NCI-H69 (cell line): ENCODE results near the gene WFDC6.

ENCODE experiments used
- DNase-seq: peaks from one replicate; lab custom pipeline; 2025; lab: John Stamatoyannopoulos, UW

Gene WFDC6

DNA sequence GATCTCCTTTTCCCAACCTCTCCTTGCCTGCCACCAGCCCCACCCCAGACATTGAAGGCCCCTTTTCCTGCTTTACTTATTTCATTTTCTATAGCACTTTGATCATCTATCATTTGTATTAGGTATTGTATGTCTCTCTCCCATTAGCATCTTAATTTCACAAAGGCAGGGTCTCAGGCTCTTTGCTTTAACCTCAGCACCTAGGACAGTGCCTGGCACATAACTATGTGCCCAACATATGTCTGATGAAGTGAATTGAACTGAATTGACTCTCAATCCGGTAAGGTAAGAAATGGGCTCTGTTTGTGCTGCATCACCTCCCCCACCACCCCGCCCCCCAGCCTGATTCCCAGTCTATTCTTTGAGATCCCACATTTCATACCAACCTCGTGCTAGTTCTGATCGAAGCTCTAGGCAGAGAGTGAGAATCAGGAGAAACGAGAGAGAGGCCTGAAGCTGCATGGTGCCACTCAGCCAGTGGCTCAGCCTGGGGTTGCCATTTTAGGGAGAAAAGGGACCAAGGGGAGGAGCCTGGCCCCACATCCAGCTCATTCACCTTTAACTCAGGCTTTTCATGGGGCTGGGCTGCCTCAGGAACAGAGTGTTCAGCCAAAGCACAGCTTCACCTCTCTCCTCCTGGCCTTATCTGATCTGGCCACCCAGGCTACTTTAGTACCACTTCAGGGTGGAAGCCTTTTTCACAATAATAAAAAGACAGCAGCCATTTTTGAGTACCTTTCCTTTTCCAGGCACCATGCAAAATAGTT lies 24.0 kb downstream of the WFDC6 start, which contains the start of gene SPINT3:
Gene SPINT3 (minus strand): TSS at position 476 of the 767 bp plus-strand sequence. CDS start 14 bp downstream, at position 462.
- no peak for DNase-seq

DNA sequence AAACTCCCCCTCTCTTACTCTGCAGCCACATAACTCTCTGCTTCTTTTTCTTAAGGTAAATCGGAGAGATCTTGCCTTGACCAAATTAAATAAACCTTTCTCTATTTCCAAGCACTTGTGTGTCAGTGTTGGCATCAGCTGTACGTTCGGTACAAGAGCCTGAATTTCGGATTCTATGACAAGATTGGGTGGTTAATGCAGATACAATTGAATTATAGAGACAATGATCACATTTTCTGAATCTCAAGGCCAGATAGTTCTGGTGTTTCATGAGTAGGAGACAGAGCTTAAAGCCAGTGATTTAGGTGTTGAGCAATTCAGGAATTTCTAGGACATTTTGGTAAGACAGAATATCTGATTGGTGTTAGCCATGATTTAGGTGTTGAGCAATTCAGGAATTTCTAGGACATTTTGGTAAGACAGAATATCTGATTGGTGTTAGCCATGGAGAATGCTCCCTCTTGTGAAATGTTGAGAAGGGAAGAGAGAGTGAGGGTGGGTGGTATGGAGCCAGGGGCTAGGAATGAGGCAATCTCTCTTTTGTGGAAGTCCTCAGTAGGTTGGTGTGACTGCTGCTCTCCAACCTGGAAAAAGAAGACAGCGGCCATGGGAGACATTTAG lies 28.9 kb downstream of the WFDC6 start:
- no peak for DNase-seq

DNA sequence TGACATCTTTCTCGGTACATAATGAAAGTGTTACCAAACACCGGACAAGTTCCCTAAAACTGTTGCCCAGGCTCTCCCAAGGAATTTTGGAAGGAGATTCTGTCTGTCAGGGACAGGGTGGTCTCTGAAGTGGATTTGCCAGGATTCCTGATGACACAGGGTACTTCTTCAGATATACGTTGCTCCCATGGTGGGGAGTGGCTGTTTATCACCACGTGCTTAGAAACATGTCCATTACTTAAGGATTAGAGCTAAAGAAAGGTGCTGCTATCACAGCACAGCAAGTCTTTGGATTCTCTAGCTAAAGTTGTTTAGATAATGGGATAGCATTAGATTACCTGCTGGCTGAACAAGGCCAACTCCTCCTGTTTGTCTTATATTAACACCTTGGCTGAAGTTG lies 30.2 kb downstream of the WFDC6 start:
- DNase-seq, result no peak

DNA sequence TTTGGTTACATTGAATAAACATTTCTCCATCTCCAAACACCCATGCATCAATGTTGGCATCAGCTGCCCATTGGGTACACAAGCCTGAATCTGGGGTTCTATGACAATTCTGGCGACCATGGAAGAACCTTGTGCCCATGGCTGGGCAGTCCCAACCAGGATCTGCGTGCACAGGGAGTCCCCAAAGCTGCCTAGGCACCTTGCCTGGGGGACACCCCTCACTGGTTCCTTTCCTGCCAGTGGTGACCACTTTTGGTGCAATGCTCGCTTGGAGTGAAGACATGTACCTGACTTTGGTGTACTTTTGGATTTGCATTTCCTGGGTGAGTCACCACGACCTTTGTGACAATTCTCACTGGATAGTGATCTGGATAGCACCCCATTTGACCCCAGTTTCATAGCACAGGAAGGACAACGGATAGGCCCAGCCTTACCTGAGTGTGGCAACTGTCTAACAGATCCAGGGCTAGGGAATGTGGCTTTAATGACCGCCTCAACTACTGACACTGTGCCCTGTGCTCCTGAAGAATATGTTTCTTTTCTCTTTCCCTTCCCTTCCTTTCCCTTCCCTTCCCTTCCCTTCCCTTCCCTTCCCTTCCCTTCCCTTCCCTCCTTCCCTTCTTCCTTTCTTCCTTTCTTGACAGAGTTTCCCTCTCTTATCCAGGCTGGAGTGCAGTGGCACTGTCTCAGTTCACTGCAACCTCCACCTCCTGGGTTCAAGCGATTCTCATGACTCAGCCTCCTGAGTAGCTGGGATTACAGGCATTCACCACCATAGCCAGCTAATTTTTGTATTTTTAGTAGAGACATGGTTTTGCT lies 31.0 kb downstream of the WFDC6 start:
- DNase-seq, result no peak

DNA sequence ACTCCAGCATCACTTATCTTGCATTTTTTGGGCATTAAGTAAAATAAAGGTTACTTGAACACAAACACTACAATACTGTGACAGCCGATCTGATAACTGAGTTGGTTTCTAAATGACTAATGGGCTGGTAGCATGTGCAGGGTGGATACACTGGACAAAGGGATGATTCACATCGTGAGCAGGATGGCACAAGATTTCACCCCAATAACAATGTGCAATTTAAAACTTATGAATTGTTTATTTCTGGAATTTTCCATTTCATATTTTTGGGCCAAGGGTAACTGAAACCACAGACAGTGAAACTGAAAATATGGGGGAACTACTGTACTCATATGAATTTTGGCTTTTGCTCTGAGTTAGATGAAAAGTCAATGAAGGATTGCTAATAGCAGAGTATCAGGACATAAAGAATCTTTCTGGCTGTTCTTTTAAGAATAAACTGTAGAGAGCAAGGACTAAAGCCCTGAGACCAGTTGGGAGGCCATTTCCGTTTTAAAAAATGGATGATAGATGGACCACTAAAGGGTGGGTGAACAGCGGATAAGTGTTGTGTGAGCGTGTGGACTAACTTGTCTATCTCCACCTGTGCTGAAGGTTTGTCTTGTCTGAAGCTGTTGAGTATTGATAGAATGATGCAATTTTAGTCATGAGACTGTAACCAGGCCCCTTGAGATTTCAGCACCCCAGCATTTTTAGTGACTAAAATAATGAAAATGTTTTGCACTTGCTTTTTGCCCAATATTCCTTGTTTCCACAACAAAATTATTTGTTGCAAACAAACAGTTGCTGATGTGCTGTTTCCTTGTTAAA lies 32.1 kb downstream of the WFDC6 start:
- no peak for DNase-seq

DNA sequence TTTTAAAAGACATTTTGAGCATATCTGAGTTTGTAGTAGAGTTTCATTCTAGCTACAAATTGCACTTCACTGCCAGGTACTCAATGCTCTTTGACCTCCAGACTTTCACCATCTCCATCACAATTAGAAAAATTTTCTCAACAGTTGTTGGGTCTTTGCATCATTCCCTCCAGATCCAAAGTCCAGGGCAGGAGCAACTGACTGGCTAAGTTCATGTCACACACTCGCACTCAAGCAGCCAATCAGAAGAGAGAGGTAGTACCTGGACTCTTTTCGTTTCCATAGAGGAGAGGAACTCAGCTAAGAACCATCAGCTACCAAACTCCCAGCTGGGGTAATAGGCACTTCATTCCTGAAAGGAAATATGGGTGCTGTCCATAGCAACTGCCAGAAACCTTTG lies 32.9 kb downstream of the WFDC6 start:
- no peak for DNase-seq

DNA sequence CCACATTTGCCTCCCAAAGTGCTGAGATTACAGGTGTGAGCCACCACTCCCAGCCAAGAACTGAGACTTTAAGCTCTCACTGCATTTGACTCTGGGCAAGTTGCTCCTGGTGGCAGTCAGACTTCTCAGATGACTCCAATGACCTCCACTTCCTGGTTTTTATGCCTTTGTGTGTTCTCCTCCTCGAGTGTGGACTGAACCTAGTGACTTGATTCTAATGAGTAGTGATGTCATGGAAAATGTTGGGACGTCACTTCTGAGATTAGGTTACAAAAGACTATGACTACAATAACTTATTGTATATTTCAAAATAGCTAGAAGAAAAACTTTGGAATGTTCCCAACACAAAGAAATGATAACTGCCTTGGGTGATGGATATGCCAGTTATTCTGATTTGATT lies 35.9 kb downstream of the WFDC6 start:
- no peak for DNase-seq

DNA sequence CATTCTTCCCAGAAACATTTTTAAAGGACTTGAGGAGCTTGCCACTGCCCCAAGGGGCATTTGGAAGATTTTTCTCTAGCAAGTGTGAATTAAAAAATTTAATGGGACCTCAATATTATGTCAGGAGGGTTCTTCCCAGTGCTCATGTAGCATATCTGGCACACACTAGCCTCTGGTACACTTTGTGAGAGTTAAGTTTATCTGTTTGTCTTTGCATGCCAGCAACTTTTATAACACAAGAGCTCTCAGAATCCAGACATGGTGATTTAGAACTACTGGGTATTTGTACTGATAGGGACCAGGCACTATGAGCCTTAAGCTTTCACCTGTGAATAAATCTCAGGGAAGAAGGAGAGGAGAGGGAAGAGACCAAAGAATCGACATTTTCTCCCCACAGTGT lies 36.7 kb downstream of the WFDC6 start:
- DNase-seq, result no peak

DNA sequence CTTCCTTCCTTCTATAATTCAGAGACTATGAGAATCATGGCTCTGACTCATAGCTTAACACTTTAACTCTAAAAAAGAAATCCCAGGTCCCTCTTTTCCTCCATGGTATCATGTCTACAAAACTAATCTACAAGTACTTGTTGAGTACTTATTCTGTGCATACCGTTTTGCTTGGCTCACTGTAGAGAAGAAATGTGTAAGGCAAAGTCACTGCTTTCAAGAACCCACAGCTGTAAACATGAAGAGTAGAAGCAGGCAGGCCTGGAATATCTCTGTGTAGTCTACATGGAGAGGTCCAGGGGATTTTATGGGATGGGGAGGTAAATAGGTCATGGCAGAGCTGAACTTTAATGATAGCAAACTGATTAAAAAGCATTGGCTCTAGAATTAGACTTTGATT lies 37.7 kb downstream of the WFDC6 start:
- DNase-seq, result no peak

DNA sequence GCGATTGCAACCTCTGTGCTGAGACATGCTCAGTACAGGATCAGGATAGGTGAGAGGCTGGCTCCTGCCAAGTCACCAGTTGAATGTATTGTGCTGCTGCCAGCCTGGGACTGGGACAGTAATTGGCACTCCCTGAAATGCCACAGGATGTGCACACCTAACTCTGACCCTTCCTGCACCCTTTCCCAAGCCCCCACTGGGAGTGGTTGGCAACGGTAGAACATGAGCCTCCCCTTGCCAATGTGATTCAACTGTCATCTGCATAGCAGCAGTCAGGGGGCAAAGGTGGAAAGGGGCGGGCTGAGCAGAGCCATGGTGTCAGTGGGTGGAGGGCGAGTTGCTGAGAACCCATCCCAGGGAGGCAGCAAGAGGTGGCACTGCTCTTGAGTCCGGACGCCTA lies 39.3 kb downstream of the WFDC6 start:
- no peak for DNase-seq

DNA sequence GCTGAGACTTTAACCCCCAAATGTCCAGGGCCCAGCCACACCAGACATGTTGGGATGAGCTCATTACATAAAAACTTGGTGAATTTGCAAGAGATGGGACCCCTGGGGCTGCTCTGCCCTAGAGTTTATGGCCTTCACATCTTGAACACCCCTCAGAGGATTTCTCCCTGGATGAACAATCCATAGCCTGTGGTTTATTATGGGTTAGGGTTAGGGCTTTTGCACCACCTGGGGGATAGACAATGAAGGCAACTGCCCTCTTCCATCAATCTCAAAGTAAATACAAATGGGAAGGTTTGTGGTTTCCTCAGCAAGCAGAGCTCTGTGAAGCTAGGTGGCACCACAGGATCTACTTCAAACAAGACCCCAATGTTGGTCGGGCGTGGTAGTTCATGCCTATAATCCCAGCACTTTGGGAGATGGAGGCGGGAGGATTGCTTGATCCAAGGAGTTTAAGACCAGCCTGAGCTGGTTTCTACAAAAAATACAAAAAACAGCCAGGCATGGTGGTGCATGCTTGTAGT lies 41.2 kb downstream of the WFDC6 start:
- peak; percentile 1 for DNase-seq

DNA sequence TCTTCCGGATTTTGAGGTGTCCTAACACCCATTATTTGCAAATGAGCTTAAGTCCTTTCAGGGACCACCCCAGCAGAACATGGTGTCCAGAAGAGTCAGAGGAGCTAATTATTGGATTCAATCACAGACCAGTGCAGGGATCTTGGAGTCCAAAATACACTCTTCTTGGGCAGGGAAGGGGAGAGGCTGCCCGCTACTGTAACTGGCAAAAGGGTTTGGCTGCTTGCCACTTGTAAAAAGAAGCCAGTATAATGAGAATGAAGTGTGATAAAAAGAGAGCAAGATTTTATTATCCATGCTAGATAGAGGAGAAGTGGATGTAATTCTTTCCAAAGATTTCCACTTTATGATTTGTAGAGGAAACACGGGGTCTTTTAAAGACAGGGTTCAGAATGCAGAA lies 43.1 kb downstream of the WFDC6 start:
- no peak for DNase-seq

DNA sequence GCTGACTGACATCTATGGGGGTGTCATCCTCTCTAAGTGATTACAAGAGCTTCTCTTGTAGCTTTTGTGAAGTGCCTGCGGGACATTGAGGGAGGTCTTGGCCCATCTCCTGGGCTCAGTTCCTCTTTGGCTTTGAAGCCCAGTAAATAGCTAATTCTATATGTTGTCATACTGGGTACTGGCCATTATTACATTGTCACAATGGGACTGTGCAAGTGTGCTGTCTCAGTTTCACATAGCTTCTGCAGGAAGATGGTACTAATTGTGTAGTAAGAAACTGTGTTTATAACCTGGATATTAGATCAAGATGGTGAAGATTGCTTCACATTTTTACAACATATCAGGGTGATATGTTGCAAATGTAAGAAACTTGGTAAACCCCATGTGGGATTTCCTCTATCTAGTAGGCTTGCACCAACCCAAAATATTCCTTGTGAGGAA lies 43.8 kb downstream of the WFDC6 start:
- no peak for DNase-seq

DNA sequence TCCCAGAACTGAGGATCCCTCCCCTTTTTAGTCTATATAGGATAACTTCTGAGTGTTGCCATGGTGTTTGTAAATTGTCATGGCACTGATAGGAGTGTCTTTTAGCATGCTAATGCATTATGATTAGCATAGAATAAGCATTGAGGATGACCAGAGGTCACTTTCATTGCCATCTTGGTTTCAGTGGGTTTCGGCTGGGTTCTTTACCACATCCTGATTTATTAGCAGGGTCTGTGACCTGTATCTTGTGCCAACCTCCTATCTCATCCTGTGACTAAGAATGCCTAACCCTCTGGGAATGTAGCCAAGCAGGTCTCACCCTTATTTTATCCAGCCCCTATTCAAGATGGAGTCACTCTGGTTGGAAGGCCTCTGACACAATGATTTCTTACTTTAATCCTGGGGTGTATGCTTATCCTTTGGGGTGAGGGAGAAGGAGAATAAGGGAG lies 50.2 kb downstream of the WFDC6 start:
- no peak for DNase-seq

DNA sequence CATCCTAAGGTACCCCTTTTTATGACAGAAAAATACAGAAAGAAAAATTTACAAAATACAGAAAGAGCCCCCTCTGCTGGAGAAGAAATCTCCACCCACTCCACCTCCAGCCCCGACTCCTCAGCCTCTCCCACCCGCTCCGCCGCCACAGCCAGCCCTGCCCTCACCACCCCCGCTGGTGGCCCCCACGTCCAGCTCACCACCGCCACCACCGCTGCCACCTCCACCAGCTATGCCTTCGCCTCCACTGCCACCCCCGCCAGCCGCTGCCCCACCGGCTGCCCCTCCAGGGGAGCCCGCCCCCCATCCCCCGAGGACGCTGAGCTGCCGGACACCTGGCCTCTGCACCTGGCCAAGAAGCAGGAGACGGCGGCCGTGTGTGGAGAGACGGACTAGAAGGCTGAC lies 52.0 kb downstream of the WFDC6 start:
- peak; percentile 7 for DNase-seq

DNA sequence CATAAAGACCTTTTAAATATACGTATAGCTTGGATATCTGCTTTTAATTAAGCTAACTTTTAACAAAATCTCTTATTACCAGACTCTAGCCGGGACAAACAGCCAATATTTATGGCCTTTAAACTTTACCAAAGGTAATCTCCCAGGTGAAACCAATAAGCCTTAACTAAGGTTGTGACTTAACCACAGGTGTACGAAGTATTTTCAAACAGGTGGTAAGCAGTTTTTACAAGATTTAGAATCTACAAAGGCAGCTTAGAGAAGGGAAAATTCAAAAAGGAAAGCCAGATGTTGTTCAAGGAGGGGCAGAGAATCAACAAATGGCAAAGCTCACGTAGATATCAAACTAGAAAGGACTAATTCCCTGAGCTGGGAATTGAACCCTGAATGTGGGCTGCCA lies 53.9 kb downstream of the WFDC6 start:
- no peak for DNase-seq

DNA sequence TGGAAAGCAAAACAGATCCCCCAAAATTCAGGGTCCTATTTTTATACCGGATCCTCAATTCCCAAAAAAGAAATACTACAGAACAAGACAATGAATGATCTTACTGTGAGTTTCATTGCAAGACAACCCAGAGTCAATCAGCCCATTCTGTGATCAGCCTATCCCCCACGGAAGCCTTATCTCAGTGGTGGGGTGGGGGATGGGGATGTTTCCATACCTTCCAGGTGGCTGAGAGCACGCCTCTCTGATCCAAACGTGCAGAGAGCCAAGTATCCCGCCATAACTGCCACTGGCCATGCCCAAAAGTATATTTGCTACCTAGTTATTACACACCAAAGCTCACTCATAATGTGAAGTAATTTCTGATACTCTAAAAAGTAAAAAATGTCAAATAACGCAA lies 54.6 kb downstream of the WFDC6 start:
- no peak for DNase-seq
